NCI-H82 treated with DMSO at 0.1 percent for 48 hours (cell line): Measurements from ENCODE around the gene DNAJC4.

Source experiments
- DNase-seq: peaks from one replicate; lab custom pipeline; 2025; ENCODE audit not compliant: unreplicated experiment; lab: John Stamatoyannopoulos, UW

Gene DNAJC4

DNA sequence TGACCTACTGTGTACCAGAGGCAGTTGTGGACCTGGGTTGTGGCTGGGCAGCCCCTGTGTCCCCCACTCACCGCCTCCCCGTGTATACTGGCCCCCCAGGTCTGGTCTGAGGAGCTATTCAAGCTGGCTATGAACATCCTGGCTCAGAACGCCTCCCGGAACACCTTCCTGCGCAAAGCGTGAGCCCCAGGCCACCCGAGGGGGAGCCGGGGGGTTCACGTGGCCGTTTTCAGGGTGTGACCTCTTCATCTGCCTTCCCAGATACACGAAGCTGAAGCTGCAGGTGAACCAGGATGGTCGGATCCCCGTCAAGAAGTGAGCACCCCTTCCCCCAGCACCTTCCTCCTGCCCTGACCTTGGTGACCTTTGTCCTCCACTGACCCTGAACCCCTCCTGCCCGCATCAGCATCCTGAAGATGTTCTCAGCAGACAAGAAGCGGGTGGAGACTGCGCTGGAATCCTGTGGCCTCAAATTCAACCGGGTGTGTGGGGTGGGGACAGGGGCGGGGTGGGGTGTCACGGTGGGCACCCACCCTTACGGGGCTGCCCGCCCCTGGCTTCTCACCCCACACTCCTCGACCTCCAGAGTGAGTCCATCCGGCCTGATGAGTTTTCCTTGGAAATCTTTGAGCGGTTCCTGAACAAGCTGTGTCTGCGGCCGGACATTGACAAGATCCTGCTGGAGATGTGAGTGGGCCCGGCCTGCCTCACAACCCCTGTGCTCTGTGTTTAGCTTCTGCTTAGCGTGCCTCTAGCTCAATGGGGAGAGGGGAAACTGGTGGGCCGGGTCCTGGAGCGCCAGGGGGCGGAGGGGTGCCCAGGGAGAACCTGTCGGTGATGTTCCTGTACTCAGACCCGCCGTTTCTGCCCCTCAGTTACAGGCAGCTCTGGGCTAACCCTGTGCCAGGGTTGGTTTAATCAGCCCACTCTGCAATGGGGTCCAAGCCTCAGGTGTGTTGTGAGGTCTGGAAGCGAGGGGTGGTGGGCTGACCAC is 25.1 kb downstream of the DNAJC4 start:
- DNase-seq, result no peak

DNA sequence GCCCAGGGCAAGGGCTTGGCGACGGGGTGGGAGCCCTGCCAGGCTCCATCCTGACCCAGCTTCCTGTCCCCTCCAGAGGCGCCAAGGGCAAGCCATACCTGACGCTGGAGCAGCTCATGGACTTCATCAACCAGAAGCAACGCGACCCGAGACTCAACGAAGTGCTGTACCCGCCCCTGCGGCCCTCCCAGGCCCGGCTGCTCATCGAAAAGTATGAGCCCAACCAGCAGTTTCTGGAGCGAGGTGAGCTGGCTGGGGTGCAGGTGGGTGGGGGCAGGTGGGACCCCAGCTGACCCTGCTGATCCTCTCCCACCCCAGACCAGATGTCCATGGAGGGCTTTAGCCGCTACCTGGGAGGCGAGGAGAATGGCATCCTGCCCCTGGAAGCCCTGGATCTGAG is 26.0 kb downstream of the DNAJC4 start:
- DNase-seq, result no peak

DNA sequence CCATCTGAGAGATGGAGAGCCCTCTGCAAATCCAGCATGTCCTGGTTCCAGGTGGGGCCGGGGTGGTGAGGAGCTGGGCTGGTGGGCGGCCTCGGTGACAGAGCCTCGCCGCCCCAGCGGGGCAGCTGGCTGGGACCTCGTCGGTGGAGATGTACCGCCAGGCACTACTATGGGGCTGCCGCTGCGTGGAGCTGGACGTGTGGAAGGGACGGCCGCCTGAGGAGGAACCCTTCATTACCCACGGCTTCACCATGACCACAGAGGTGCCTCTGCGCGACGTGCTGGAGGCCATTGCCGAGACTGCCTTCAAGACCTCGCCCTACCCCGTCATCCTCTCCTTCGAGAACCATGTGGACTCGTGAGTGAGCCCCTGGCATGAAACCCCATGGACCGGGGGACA is 28.0 kb downstream of the DNAJC4 start:
- DNase-seq, result no peak

DNA sequence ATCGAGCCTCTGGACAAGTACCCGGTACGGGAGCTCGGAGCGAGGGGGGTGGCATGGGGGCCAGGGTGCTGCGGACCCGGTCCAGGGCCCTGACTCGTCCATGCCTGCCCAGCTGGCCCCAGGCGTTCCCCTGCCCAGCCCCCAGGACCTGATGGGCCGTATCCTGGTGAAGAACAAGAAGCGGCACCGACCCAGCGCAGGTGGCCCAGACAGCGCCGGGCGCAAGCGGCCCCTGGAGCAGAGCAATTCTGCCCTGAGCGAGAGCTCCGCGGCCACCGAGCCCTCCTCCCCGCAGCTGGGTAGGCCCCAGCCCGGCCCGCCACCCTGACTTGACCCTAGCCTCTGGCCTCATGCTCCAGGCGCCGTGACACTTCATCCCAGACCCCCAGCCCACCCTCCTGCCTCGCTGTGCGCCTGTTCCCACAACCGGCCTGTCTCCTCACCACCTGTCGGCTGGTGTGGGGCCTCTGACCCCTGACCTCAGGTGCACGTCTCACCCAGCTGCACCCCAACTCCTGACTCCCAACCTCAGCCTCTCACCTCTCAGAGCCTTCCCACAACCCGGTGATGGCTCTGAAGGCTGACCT is 28.7 kb downstream of the DNAJC4 start:
- DNase-seq, result no peak

DNA sequence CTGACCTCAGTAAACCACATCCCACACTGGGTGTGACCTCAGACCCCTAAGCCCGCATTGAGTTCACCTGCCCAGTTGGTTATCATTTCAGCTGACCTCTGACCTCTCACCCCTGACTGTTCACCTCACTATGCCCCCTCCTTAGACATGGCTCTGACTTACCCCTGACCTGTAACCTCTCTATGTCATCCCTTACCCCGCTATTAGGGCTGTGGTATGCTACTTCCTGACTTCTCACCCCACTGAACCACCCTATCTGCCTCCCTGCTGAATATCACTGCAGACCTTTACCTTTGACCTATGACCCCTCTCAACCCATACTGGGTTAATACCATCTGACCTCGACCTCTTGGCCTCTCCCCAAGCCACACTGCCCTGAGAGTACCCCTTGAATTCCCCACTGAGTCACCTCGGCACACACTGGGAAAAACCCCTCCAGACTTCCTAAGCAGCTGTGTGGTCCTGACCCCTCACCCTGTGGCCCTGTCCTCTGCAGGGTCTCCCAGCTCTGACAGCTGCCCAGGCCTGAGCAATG is 29.3 kb downstream of the DNAJC4 start:
- no peak for DNase-seq

DNA sequence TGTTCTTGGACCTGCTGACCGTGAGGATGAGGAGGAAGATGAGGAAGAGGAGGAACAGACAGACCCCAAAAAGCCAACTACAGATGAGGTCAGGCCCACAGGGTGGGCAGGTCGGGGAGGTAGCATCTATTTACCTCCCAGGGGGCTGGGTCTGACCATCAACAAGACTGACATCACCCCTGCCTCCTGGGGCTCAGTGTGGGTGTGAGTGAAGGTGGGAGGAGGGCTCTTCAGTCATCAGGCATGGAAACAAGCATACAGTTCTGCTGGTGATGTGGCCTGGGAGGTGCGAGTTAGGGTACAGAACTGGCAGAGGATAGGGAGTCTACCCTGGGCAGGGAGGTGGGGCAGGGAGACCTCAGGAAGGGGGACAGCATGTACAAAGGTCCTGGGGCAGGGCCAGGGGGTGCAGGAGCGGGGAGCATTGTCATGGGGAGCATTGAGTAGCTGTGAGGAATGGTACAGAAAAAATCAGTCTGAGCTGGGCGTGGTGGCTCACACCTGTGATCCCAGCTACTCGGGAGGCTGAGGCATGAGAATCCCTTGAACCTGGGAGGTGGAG is 29.9 kb downstream of the DNAJC4 start:
- no peak for DNase-seq

DNA sequence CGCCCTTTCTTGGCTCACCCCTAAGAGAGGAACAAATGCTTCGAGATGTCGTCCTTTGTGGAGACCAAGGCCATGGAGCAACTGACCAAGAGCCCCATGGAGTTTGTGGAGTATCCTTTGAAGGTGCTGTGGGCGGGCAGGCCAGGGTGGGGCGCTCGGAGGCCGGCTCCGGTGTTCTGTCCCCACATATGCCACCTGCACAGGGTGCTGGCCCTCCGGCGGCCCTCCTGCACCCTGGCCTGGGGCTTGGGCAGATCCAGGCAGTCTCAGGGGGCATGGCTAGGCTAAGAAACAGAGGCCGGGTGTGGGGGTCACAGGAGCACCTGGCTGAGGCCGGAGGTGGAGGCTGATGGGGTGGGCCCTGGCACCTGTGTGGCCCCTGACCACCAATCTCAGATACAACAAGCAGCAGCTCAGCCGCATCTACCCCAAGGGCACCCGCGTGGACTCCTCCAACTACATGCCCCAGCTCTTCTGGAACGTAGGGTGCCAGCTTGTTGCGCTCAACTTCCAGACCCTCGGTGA is 31.3 kb downstream of the DNAJC4 start:
- DNase-seq, result no peak

DNA sequence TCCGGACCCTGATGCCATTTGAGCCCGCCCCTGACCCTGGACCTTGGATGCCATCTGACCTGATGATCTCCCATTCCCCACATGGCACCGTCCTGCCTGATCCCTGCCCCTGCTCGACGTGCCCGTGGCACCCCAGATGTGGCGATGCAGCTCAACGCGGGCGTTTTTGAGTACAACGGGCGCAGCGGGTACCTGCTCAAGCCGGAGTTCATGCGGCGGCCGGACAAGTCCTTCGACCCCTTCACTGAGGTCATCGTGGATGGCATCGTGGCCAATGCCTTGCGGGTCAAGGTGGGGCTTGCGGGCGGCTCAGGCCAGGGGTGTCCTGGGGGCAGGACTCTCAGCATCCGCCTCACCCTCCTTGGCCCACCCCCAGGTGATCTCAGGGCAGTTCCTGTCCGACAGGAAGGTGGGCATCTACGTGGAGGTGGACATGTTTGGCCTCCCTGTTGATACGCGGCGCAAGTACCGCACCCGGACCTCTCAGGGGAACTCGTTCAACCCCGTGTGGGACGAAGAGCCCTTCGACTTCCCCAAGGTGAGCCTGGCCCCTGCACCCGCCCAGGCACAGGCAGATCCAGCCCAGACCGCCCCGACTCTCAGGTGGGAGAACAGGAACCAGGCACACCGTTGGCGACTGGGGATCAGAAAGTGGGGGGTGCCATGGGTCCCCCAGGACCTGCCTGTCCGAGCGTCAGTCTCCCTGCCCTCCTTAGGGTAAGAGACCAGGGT is 32.1 kb downstream of the DNAJC4 start:
- no peak for DNase-seq

DNA sequence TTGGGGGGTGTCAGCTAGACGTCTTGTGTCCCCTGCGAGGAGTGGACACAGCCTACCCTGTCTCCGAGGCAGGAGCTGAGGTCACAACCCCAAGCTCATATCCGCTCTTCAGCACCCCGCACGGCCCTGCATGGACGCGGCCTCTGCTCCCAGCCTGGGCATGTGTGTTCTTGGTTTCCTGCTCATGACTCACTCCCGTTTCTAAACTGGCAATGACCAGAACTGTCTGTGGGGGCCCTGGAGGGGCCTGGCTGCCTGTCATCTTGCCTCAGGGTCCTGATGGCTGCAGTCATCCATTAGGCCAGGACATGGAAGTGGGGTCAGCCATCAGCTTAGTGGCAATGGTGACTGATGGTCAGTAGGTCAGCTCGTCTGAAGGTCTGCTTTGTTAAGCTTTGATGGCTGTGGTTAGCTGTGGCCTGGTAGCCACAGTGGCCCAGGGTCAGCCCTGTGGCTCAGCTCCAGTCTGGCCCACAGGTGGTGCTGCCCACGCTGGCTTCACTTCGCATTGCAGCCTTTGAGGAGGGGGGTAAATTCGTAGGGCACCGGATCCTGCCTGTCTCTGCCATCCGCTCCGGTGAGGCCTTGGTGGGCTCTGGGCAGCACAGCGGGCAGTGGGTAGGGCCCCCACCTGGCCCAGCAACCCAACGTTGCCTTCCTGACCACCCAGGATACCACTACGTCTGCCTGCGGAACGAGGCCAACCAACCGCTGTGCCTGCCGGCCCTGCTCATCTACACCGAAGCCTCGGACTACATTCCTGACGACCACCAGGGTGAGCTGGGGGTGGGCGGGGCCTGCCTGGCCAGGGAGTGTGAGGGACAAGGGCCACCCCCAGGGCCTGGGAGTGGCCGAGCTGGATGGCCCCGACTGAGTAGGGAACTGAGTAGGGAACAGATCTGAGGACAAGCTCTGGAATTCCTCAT is 32.9 kb downstream of the DNAJC4 start:
- DNase-seq, result no peak

DNA sequence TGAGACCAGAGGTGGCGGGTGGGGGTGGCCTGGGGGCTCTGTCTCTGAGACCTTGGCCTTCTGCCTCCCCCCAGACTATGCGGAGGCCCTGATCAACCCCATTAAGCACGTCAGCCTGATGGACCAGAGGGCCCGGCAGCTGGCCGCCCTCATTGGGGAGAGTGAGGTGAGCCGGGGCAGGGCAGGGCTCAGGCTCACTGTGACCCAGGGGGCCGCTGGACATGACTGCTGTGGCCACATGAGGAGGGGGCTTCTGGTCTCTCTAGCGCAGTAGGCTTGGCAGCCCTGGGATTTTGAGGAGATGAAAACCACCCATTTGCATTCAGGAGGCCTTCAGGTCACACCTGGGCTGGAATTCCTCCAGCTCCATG is 33.6 kb downstream of the DNAJC4 start:
- DNase-seq, result no peak

DNA sequence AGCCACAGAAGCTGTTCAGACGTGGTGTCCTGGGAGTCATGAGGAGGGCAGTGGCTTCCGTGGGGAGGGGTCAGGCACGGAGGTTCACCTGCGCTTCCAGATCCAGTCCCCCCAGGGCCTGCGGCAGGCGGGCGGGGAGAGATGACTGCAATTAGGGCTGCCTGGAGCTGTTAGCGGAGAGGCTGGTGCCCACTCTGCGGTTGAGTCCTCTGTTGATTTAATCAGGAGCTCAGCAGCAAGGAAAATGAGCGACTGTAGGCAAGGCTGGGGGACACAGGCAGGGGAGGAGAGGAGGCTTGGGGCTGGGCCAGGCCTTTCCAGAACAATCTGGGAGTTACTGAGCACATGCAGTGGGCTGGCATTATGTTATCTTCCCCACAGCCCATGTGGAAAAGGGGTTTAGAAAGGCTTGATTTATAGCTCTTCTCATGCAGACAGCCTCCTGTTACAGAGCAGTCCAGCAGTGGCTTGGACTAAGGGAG is 34.1 kb downstream of the DNAJC4 start:
- DNase-seq, result no peak

DNA sequence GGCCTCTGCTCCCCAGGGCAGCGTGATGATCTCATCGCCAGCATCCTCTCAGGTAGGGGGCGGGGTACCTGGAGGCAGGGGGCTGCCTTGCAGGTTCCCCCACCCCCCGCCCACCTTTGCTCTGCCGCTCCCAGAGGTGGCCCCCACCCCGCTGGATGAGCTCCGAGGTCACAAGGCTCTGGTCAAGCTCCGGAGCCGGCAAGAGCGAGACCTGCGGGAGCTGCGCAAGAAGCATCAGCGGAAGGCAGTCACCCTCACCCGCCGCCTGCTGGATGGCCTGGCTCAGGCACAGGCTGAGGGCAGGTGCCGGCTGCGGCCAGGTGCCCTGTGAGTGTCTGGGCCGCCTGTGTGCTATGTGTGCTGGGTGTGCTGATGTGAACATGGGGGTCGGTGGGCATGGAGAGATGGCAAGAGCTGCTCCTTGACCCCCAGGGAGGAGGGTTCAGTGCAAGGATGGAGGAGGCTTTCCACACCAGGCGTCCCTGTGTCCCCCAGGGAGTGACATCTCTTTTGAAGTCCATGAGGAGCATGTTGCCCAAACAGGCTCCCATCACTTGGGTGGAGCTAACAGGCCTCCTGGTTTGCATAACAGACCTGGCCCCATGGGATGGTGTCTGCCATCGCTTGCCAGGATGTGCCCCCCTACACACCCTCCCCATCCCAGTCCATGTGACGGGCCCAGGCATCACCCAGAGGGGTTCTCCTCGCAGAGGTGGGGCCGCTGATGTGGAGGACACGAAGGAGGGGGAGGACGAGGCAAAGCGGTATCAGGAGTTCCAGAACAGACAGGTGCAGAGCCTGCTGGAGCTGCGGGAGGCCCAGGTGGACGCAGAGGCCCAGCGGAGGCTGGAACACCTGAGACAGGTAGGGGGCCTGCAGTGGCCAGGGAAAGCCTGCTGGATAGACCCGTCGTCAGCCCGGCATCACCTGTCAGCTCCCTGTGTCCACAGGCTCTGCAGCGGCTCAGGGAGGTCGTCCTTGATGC is 35.1 kb downstream of the DNAJC4 start:
- no peak for DNase-seq

DNA sequence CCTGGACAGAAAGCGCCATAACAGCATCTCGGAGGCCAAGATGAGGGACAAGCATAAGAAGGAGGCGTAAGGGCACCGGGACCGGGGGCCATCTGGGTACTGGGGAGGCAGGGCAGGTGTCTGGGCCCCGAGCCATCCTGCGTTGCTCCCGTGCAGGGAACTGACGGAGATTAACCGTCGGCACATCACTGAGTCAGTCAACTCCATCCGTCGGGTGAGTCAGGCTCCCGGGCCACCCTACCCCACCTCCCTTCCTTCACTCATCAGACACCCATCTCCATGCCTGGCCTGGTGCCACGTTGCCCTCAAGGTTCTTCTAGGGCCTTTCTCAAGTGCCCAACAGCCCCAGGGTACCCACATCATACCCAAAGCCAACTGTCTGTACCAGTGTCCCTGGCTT is 36.0 kb downstream of the DNAJC4 start:
- DNase-seq, result no peak

DNA sequence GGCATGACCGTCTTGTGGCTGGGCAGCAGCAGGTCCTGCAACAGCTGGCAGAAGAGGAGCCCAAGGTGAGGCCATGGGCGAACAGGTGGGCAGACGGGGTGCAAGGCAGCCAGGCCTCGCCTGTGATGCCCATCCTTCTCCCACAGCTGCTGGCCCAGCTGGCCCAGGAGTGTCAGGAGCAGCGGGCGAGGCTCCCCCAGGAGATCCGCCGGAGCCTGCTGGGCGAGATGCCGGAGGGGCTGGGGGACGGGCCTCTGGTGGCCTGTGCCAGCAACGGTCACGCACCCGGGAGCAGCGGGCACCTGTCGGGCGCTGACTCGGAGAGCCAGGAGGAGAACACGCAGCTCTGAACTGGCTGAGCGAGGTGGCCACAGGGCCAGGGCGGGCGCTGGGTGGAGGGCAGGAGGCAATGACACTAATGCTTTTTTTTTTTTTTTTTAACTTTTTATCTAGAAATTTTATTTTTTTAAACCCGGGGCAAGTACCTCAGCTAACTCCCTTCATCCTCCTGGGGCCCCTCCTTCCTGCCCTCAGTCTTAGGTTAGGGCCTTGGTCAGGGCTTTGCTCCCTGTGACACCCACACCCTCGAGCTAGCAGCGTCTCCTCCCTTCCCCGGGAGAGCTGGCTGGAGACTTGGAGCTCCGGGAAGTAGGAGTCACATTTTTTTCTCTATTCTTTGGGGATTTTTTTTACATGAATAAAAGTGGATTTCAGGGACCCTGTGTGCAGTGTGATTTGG is 37.0 kb downstream of the DNAJC4 start:
- no peak for DNase-seq

DNA sequence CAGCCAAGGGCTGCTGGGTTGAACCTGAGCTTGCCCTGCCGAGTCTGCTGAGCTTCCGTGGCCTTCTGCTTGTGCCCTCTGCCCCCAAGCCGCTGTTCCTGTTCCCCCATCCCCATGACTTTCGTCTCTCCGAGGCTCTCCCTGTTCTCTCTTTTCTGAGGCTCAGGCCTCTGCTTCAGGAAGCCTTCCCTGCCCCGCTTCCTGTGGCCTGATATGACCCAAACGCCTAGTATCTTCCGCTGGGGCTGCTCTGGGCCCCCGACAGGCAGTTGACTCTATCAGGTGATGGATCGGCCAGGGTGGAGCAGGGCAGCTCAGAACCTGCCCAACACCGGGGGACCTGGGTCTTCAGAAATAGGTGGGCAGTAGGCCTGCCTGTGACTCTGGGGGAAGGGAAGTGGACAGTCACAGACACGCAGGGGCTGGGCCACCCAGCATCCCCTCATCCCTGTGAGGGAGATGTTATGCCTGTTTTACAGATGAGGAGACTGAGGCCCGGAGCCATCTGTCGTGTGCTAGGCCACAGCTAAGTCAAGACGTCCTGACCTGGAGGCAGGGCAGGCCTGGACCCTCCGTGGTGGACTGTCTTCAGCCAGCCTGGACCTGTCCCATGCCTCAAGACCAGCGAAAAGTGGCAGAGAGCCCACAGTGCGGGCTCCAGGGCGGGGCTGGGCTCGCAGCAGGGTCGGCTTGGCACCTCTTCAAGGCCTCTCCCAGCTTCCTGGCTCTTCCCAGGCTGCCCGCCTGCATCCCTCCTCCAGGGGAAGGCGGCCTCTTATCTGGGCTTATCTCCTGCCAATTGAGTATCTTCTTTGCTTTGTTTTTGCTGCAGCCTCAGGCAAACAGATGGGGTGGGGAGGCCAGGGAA is 37.9 kb downstream of the DNAJC4 start:
- DNase-seq, result no peak

DNA sequence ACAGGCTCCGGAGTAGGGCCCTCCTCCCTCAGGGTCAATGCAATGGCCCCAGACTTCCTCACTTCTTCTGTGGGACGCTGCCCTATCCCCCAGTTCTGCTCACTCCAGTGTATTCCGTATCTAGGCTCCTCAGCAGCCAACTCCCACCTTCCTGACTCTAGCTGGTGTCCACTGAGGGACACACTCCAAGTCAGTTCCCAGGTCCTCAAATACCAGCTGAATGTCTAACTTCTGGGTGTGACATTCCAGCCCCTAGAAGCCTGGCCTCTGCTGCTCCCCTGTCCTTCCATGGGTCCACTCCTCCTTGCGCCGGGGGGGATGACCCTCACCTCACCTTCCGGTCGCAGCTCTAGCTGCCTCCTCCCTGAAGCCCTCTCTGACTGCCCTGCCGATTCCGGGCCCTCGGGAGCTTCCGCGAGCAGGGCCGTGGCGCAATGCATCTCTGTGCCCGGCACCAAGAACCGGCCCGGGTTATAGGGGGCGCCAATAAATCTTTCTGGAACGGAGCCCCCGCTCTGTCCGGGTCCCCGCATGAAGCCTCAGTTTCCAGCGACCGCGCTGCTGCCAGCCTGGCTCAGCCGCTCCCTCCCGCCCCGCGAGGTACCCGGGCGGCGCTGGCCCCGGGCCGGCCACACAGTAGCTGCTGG is 38.7 kb downstream of the DNAJC4 start:
- no peak for DNase-seq
